Astrocyte (in vitro differentiated cells and primary cell): ENCODE measurements around the gene RSBN1. TPM values are rescaled to one million over a fixed set of nuclear protein-coding genes. Genes with fewer than 3 reads are reported as not detected.

Experiments
- DNase-seq: peaks from one replicate; pipeline ENCODE4 v3.0.0-alpha.2; 2010; ENCODE audit warnings: low read depth
- FAIRE-seq: peaks from 2 replicates; lab custom pipeline; 2011; peaks lifted over from hg19 to GRCh38; lab: Jason Lieb, UNC
- H2AFZ ChIP-seq: 2 replicates; pipeline ENCODE4 v1.6.0; 2012; ENCODE audit warnings: low read depth, low read length, inconsistent platforms
- H3K27ac ChIP-seq: 2 replicates; pipeline ENCODE4 v1.5.1; 2011; ENCODE audit warnings: low read depth, low read length, inconsistent platforms
- H3K27me3 ChIP-seq: 2 replicates; pipeline ENCODE4 v1.6.0; 2011; ENCODE audit warnings: low read length, inconsistent platforms; ENCODE audit not compliant: insufficient read depth
- H3K36me3 ChIP-seq: 2 replicates; pipeline ENCODE4 v1.5.1; 2011; ENCODE audit warnings: low read length, inconsistent platforms; ENCODE audit not compliant: insufficient read depth
- H3K4me1 ChIP-seq: 2 replicates; pipeline ENCODE4 v1.5.1; 2011; ENCODE audit warnings: low read length, inconsistent platforms; ENCODE audit not compliant: insufficient read depth
- H3K4me2 ChIP-seq: 2 replicates; pipeline ENCODE4 v1.6.0; 2012; ENCODE audit warnings: low read length, inconsistent platforms
- H3K4me3 ChIP-seq: 2 replicates; pipeline ENCODE4 v1.5.1; 2011; ENCODE audit warnings: low read depth, mild to moderate bottlenecking, low read length, inconsistent platforms; ENCODE audit not compliant: insufficient read depth
- H3K79me2 ChIP-seq: 2 replicates; pipeline ENCODE4 v1.6.0; 2012; ENCODE audit warnings: mild to moderate bottlenecking, low read length, inconsistent platforms; ENCODE audit not compliant: insufficient read depth
- H3K9ac ChIP-seq: 2 replicates; pipeline ENCODE4 v1.6.0; 2012; ENCODE audit warnings: mild to moderate bottlenecking, low read length, inconsistent platforms
- H3K9me3 ChIP-seq: 2 replicates; pipeline ENCODE4 v1.5.1; 2012; ENCODE audit warnings: low read depth, mild to moderate bottlenecking, low read length, inconsistent platforms; ENCODE audit not compliant: insufficient read depth
- H4K20me1 ChIP-seq: 2 replicates; pipeline ENCODE4 v1.6.0; 2012; ENCODE audit warnings: low read length, inconsistent platforms; ENCODE audit not compliant: insufficient read depth
- H3K27ac Mint-ChIP-seq: one replicate; pipeline ENCODE4 v1.8.0; 2021; ENCODE audit warnings: mild to moderate bottlenecking, mixed read lengths; ENCODE audit not compliant: unreplicated experiment
- H3K27me3 Mint-ChIP-seq: one replicate; pipeline ENCODE4 v1.8.0; 2021; ENCODE audit warnings: low read depth, mixed read lengths; ENCODE audit not compliant: unreplicated experiment
- H3K36me3 Mint-ChIP-seq: one replicate; pipeline ENCODE4 v1.8.0; 2021; ENCODE audit warnings: low read depth, mixed read lengths; ENCODE audit not compliant: unreplicated experiment
- H3K4me1 Mint-ChIP-seq: one replicate; pipeline ENCODE4 v1.8.0; 2021; ENCODE audit warnings: low read depth, mixed read lengths; ENCODE audit not compliant: unreplicated experiment
- H3K4me3 Mint-ChIP-seq: one replicate; pipeline ENCODE4 v1.8.0; 2021; ENCODE audit warnings: mild to moderate bottlenecking, moderate library complexity, mixed read lengths; ENCODE audit not compliant: unreplicated experiment
- H3K9me3 Mint-ChIP-seq: one replicate; pipeline ENCODE4 v1.8.0; 2021; ENCODE audit warnings: mild to moderate bottlenecking, mixed read lengths; ENCODE audit not compliant: unreplicated experiment
- EZH2 ChIP-seq: IDR thresholded peaks from 2 replicates; pipeline ENCODE4 v1.6.1; 2012; ENCODE audit warnings: mild to moderate bottlenecking, low read length, inconsistent platforms; ENCODE audit not compliant: insufficient read depth
- total RNA-seq: library from RNA; stranded (reverse); gene quantifications from 2 replicates; pipeline ENCODE4 v1.2.1, GENCODE V29; 2021
- TF ChIP-seq, protein P1 (sequence below): IDR thresholded peaks from 2 replicates; pipeline ENCODE4 v1.5.1; 2011; ENCODE audit warnings: low read depth, mild to moderate bottlenecking, inconsistent platforms, low read length, moderate library complexity; ENCODE audit not compliant: insufficient read depth

The RSBN1 gene
- total RNA-seq, 1 donor from 2014 or later, result 10.6 TPM

DNA sequence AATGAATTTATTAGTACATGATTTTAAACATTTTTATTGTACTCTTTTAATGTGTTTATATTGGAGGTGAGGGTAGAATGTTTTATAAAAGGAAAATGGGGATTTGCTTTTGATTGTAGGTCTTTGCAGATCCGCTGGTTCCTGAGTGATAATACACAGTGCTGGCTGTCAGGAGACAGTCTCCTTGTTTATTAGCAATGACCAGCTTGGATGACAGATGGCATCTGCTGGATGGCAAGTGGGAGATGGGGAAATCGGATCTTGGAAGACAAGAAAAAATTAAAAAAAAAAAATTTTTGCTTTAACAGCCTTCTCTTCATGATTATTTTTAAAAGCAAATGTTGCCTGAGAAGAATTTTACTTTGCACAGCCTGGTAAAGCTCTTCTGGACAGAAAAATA, 48.6 kb downstream of the RSBN1 start:
- Mint-ChIP-seq H3K4me3 (no peak overlapping the region), H3K27me3 (no peaks in the 10 kb centered on the region), H3K36me3 (peaks cover 3% of the 10 kb centered on the region)

GRCh38 chr1:113761937-113762336, 50.3 kb downstream of the RSBN1 start:
- FAIRE-seq, result no peak
- H3K36me3 Mint-ChIP-seq, result no peaks in the 10 kb centered on the region
- no peaks in the 10 kb centered on the region for H3K27me3 Mint-ChIP-seq
- H3K27ac ChIP-seq, result no peak overlapping the region
- H4K20me1 ChIP-seq, result no peaks in the 10 kb centered on the region
- peaks cover 3% of the 10 kb centered on the region for H3K4me1 Mint-ChIP-seq
- no peaks in the 10 kb centered on the region for H3K9me3 Mint-ChIP-seq
- H3K4me3 Mint-ChIP-seq, result no peak overlapping the region
- no peaks in the 10 kb centered on the region for H3K9me3 ChIP-seq
- peaks cover 3% of the 10 kb centered on the region for H3K4me1 ChIP-seq
- no peak overlapping the region for H3K27ac Mint-ChIP-seq
- DNase-seq, result no peak
- H3K36me3 ChIP-seq, result peaks cover 8% of the 10 kb centered on the region
- no peak overlapping the region for H2AFZ ChIP-seq
- H3K27me3 ChIP-seq, result no peaks in the 10 kb centered on the region
- H3K9ac ChIP-seq, result no peak overlapping the region
- H3K4me2 ChIP-seq, result no peak overlapping the region
- H3K79me2 ChIP-seq, result peaks cover 18% of the 10 kb centered on the region
- no peak for TF ChIP-seq EZH2
- TF ChIP-seq, protein P1, sequence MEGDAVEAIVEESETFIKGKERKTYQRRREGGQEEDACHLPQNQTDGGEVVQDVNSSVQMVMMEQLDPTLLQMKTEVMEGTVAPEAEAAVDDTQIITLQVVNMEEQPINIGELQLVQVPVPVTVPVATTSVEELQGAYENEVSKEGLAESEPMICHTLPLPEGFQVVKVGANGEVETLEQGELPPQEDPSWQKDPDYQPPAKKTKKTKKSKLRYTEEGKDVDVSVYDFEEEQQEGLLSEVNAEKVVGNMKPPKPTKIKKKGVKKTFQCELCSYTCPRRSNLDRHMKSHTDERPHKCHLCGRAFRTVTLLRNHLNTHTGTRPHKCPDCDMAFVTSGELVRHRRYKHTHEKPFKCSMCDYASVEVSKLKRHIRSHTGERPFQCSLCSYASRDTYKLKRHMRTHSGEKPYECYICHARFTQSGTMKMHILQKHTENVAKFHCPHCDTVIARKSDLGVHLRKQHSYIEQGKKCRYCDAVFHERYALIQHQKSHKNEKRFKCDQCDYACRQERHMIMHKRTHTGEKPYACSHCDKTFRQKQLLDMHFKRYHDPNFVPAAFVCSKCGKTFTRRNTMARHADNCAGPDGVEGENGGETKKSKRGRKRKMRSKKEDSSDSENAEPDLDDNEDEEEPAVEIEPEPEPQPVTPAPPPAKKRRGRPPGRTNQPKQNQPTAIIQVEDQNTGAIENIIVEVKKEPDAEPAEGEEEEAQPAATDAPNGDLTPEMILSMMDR, result no peak
- no peak overlapping the region for H3K4me3 ChIP-seq

More for the DNA sequence above, 48.6 kb downstream of the RSBN1 start:
- no peak overlapping the region for H3K27ac Mint-ChIP-seq
- DNase-seq (no peak), FAIRE-seq (no peak)
- H3K27ac ChIP-seq, result no peak overlapping the region
- no peaks in the 10 kb centered on the region for H3K27me3 ChIP-seq
- peaks cover 3% of the 10 kb centered on the region for H3K4me1 ChIP-seq
- peaks cover 14% of the 10 kb centered on the region for H3K36me3 ChIP-seq
- no peaks in the 10 kb centered on the region for H4K20me1 ChIP-seq
- no peaks in the 10 kb centered on the region for H3K9me3 ChIP-seq
- peaks cover 1% of the 10 kb centered on the region for H3K79me2 ChIP-seq
- H3K4me2 ChIP-seq, result no peak overlapping the region
- H3K9me3 Mint-ChIP-seq, result no peaks in the 10 kb centered on the region
- H3K9ac ChIP-seq, result no peak overlapping the region
- H3K4me3 ChIP-seq, result no peak overlapping the region
- no peak for TF ChIP-seq EZH2
- TF ChIP-seq, protein P1, result no peak
- H2AFZ ChIP-seq, result no peak overlapping the region
- H3K4me1 Mint-ChIP-seq, result no peaks in the 10 kb centered on the region
